ENCODE data around the gene CTTNBP2NL. TPM values are rescaled to one million over a fixed set of nuclear protein-coding genes. Genes with fewer than 3 reads are reported as not detected.

Gene CTTNBP2NL
- total RNA-seq, 2 donors from 2014 or later: 47.1 to 93.3 TPM

- Histone ChIP-seq H3K9me3 (no peaks in the 10 kb centered on the region), H3K27me3 (no peaks in the 10 kb centered on the region), H3K4me1 (no peaks in the 10 kb centered on the region), H3K27ac (no peak overlapping the region), H3K36me3 (no peaks in the 10 kb centered on the region), H3K9ac (ENCODE audit: low read depth in 2 of 2, low read length in 2 of 2) (no peak overlapping the region), H3K4me3 (no peak overlapping the region)
- DNase-seq: peak; percentile 92
- intact Hi-C loops (cut with DNase I): no loop called here
- TF ChIP-seq, protein P1, sequence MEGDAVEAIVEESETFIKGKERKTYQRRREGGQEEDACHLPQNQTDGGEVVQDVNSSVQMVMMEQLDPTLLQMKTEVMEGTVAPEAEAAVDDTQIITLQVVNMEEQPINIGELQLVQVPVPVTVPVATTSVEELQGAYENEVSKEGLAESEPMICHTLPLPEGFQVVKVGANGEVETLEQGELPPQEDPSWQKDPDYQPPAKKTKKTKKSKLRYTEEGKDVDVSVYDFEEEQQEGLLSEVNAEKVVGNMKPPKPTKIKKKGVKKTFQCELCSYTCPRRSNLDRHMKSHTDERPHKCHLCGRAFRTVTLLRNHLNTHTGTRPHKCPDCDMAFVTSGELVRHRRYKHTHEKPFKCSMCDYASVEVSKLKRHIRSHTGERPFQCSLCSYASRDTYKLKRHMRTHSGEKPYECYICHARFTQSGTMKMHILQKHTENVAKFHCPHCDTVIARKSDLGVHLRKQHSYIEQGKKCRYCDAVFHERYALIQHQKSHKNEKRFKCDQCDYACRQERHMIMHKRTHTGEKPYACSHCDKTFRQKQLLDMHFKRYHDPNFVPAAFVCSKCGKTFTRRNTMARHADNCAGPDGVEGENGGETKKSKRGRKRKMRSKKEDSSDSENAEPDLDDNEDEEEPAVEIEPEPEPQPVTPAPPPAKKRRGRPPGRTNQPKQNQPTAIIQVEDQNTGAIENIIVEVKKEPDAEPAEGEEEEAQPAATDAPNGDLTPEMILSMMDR (IDR thresholded peaks at IDR 0.05): peak; percentile 98
Observed at GRCh38 chr1:112369392-112370285, 26.4 kb upstream of the CTTNBP2NL start.

DNA sequence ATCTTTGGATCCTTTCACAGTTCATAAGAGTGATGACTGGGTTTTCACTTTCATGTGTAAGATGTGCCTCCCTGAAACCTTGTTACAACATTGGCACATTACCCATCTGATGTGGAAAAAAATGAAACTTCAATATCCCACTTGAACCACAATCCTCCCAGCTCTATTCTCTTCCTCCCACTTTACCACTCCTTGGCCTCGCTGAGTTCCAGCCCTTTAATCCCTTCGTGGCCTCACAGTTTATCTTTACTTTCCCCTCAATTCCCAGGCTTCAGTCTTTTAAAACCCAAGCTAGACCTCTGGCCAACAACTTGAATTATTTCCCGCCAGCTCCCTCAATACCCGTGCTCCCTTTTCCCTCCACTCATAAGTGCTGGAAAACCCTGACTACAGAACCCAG, 25.0 kb upstream of the CTTNBP2NL start:
- Histone ChIP-seq H3K4me1 (no peaks in the 10 kb centered on the region), H3K27me3 (no peaks in the 10 kb centered on the region), H3K36me3 (no peaks in the 10 kb centered on the region), H3K27ac (no peak overlapping the region), H3K9me3 (no peaks in the 10 kb centered on the region), H3K4me3 (no peak overlapping the region), H3K9ac (ENCODE audit: low read depth in 2 of 2, low read length in 2 of 2) (no peak overlapping the region)
- DNase-seq: no peak
- intact Hi-C loops (cut with DNase I): no loop called here
- TF ChIP-seq, protein P1 (IDR thresholded peaks at IDR 0.05): no peak

- Histone ChIP-seq H3K9me3 (no peaks in the 10 kb centered on the region), H3K27ac (no peak overlapping the region), H3K4me1 (no peaks in the 10 kb centered on the region), H3K9ac (ENCODE audit: low read depth in 2 of 2, low read length in 2 of 2) (no peak overlapping the region), H3K4me3 (no peak overlapping the region), H3K36me3 (no peaks in the 10 kb centered on the region), H3K27me3 (no peaks in the 10 kb centered on the region)
- DNase-seq: no peak
- intact Hi-C loops (cut with DNase I): no loop called here
- TF ChIP-seq, protein P1 (IDR thresholded peaks at IDR 0.05): no peak
Observed at GRCh38 chr1:112371775-112372174, 24.2 kb upstream of the CTTNBP2NL start.

- intact Hi-C loops (cut with DNase I): no loop called here
- Histone ChIP-seq H3K36me3 (no peaks in the 10 kb centered on the region), H3K4me1 (no peaks in the 10 kb centered on the region), H3K9me3 (no peaks in the 10 kb centered on the region), H3K9ac (ENCODE audit: low read depth in 2 of 2, low read length in 2 of 2) (no peak overlapping the region), H3K4me3 (no peak overlapping the region), H3K27me3 (no peaks in the 10 kb centered on the region), H3K27ac (no peak overlapping the region)
- TF ChIP-seq, protein P1 (IDR thresholded peaks at IDR 0.05): no peak
- DNase-seq: no peak
Observed at GRCh38 chr1:112373806-112374205, 22.2 kb upstream of the CTTNBP2NL start.

DNA sequence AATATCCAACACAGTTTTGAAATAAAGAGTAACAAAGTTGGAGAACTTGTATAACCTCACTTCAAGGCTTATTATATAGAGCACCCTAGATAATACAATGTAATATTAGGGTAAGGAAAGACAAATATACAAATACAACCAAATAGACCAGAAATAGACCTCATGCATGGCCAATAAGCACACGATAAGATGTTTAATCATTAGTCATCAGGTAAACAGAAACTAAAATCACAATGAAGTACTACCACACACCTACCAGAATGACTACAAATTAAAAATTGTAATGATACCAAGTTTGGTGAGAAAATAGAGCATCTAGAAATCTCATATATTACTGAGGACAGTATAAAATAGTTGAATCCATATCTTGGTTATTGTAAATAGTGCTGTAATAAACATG, 20.3 kb upstream of the CTTNBP2NL start:
- no peak for DNase-seq
- no peak overlapping the region for H3K9ac ChIP-seq (ENCODE audit: low read depth in 2 of 2, low read length in 2 of 2)
- TF ChIP-seq, protein P1 (IDR thresholded peaks at IDR 0.05): no peak
- H3K36me3 ChIP-seq: no peaks in the 10 kb centered on the region
- no peaks in the 10 kb centered on the region for H3K4me1 ChIP-seq
- no peaks in the 10 kb centered on the region for H3K27me3 ChIP-seq
- no peak overlapping the region for H3K4me3 ChIP-seq
- no peaks in the 10 kb centered on the region for H3K9me3 ChIP-seq
- H3K27ac ChIP-seq: no peak overlapping the region
- intact Hi-C loops (cut with DNase I): no loop called here
